NCI-H82 treated with DMSO at 0.1 percent for 48 hours (cell line): ENCODE measurements around the gene LHX3.

Experiments used
- DNase-seq: peaks from one replicate; lab custom pipeline; 2025; ENCODE audit not compliant: unreplicated experiment; lab: John Stamatoyannopoulos, UW

The LHX3 gene

DNA sequence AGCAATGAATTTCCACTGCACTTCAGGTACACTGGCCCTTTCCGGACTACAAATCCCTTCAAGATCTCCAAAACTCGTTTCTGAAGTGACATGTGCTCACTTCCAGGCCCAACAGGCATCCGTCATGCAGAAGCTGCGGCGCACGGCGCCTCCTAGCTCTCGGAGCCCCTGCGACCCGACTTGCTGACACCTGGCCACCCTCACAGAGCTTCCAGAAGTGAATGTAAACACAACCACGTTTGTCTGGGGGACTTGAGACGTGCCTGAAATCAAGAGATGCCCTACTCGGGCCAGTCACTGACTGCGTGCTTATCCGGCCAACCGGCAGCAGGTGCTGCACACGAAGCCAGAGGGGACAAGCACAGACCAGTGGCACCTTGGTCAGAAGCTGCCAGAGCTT lies 4.9 kb upstream of the LHX3 start:
- DNase-seq = no peak

DNA sequence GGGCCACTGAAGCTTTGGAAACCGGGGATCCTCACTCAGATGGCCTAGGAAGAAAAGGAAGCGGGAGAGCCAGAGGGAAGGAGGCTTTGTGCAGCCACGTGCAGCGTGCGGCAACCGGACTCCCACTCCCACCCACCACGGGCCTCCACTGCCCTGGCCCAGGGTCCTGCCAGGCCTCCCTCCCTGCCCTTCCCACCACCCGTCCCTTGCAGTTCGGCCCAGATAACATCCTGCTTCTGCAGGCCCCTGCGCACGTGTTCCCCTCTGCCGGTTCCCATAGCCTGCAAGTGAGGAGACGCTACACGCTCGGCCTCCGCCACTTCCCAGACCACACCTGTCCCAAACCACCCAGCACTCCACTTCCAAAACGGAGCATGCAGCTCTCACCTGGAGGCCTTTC lies 4.3 kb upstream of the LHX3 start:
- no peak for DNase-seq

DNA sequence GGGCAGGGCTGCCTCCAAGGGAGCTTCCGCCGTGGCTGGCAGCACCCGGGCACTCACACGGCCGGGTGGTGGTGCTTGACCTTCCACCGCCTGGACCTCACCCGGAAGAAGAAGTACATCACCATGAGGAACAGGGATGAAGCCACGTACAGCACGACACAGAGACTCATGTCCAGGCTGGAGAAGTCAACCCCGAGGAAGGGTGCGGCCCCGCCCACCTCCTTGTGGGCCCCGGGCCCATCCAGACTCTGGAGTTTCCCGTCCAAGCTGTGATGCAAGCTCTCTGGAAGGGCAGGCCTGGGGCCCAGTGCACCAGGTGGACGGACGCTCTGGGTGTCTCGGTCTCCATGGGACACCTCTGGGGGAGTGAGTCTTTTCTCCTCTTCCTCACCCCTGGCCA lies 3.7 kb upstream of the LHX3 start:
- DNase-seq = no peak

DNA sequence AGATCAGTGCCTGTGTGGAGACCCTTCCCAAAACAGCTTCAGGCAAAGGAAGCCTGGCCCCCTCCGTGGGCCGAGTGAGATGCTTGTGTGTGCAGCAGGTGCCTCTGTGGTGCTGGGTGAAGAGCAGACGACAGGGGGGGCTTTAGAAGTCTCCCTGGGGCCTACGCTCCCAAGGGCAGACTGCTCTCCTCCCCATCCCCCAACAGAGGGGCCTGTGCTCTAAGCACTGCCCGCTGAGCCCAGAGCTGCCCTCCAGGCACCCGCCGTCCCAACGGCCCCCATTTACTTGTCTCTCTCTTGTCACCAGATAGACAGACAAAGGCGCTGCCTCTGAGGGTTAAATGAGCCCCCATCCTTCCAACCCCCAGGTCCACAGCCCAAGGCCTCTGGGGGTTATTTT lies 2.7 kb upstream of the LHX3 start:
- no peak for DNase-seq

DNA sequence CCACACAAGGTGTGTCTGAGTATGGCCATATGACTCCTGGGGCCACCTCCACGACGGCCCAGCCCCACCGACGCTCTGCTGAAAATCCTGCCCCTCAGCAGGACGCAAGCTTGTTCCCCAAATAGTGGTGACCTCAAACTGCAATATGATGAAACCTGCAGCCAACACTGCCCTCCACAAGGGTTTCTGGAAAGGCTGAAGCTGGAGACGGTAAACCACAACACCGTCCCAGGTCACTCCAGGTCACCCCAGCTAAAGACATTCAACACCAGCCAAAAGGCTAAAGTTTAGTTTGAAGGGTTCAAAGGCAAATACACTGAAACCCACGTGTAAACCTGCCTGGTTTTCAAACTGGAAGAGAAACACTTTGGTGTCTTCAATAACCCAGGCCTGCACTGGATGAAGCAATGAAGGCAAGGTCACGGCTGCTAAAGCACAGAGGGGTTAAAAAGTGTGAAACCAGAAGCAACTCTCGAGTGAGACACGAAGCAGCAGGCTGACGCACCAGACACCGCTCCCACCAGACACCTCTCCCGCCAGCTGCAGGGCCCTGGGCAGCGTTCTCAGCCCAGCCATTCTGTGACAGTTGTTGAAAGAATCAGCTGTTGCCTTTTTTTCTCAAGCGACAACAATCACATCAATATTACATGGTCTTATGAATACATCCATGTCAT lies 1.8 kb upstream of the LHX3 start:
- DNase-seq = no peak

DNA sequence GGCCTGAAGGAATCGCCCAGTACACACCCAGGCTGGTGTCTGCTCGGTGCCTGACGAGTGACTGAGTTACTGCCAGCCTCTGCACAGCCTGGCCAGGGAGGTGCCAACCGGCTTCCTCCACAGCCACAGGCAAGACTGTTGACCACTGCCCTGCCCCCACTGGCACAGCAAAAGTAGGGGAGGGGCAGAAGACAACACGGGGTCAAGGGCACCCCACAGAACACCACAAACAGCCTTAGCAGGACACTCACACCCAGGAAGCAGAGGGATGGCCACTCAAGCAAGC lies 722 bp upstream of the LHX3 start:
- DNase-seq = no peak

DNA sequence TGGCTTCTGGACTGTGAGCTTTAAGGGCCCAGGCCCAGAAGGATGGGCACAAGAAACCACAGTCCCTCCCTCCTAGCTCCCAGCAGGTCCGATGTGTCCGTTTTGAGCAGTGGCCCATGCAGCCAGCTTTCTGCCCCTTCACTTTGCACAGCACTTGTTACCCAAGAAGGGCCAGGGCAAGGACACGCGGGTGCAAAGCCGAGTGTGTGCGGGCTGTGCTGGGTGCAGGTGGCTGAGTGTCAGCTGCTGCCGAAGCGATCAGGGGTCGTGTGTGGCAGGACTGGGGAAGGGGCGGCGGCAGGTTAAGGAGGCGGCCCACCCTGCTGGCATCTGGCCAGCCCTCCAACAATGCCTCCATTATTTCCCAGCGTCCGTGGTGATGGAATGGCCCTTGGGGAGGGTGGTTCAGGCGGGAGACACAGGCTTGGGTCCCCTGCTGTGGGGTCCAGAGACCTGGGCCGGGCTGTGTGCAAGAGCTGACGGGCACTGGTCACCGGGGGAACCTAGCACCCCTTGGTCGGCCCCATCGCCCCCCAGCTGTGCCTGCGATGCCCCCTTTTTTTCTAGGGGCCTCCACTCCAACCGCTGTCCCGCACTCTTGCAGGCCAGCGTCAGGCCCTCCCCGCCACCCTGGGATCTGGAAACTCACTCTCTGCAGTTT lies 653 bp downstream of the LHX3 start:
- no peak for DNase-seq

DNA sequence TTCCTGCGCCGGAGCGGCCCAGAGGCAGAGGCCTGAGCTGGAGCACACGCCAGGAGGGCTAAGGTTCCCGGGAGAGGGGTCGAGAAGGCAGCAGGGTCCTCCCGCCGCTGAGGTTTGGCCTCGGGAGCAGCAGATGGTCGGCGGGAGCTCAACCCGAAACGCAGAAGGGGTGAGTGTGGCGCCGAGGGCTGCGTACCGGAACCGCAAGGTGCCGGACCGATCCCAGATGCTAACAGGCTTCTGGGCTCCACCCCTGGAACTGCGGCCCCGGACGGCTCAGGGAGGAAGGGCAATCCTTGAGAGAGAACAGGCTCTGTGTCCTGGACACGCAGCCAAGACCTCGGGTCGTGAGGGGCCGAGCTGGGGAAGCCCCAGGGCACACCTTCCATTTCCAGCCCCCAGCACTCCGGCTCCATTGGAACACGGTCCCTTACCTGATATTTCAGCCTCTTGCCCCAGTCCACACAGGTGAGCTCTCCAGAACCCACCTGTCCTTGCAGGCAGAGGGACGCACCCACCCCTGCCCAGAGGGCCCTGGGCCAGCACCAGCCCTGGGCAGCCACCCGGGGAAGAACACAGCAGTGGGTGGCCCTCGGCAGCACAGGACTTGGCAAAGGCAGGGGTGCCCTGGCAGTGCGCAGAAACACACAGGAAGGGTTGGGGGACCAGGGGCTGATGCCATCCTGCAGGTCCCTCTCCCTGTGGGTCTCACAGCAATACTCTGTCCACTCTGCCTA lies 1.4 kb downstream of the LHX3 start:
- no peak for DNase-seq

DNA sequence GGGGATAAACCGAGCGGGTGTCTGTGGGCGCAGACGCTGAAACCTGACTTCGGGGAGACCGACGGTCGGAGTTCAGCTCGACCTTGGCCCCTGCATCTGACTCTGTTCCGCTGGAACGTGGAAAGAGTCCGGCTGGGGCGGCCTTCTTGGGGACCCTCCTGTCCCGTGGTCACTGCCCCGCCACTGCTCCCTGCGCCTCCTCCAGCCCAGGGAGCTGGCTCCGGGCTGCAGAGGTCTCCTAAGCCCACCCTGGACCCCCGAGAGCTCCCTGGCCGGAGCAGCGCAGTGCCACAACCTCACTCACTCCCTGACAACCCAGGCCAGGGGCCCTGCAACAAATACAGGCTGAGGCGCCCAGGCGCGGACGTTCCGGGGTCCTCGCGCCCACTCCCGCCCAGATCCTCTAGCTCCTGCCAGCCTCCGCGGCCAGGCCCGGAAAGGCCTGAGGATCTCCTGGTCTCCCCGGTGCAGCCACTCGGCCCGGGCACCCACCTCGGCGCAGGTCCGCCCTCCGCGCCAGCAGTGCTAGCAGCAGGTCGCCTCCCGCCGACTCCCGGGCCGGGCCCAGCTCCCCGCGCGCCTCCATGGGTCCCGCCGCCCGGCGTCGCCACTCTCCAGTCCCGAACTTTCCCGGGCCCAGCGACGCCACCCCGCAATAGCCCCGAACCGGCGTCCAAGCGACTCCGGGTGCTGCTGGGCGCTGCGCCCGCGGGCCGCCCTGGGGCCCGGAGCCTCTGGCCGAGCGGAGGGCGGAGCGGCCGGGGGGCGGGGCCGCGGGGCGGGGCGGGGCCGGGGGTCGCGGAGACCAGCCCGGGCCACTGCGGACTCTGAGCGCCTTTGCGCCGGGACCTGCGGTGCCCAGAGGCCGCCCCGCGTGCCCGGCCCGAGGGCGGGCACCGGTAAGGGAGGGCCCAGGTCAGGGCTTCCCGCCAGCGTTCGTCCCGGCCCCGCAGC lies 2.2 kb downstream of the LHX3 start:
- no peak for DNase-seq

DNA sequence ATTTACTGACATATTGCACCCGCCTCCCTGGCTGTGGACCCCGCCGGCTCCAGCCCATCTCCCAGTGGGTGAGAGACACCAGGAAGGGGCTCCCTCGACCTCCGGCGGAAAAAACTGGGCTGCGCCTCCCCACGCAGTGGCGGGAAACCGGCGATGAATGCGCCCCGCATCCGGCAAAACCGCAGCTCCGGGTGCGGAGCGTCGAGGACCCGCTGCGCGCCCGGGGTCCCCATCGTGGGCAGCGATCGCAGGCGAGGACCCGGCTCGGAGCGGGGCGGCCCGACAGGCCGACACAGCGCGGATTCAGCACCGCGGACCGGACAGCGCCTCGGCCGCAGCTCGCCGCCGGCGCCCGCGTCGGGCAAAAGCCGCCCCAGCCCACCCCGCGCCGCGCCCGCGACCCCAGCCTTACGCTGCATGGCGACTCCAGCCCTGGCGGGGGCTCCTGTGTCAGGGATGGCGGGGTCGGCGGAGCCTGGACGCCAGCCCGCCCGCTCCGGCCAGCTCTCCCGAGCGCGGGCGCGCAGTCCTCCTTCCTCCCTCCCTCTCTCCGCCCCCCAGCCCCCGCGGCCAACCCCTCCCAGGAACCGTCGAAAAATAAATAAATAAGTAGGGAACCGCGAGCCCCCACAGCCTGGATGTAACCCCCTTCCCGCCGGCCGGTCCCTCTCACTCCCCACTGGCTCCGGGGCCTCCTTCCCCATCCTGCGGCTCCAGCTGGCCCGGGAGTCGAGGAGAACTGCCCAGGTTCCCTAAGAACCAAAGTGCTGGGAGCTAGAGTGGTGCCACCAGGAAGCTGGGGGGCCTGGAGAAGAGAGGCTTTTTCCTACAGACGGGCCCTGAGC lies 3.1 kb downstream of the LHX3 start:
- no peak for DNase-seq

DNA sequence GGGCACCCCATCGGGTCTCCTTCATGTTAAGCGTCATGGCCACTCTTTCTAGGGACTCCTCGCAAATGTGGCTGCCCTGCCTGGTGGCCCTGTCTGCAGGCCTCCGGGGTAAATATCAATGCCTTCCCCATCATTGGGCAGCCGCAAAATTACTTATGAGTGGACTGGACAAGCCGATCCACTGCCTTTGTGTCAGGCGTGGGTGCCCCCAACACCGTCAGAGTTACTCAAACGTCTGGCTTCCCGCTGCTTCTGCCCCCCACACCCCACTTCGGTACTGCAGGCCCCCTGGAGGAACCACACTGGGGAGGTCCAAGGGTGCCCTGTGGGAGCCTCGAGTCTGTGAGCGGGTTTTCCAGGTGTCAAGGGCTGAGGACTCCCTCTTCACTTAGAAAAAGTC lies 3.8 kb downstream of the LHX3 start:
- no peak for DNase-seq

DNA sequence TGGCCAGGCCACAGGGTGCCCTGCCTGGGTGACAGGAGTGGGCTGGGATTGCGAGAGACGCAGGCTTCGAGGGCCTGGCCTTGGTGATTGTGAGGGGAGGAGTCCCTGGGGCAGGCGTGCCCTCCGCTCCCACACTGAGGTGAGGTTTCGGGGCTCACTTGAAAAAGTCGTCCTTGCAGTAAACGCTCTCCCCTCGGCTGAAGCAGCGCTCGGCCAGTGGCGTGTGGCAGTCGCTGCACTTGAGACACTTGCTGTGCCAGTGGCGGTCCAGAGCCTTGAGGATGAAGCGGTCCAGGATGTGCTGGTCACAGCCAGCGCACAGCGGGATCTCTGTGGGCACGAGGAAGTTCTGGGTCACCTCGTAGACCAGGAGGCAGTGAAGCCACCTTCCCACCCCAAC lies 4.5 kb downstream of the LHX3 start:
- no peak for DNase-seq

DNA sequence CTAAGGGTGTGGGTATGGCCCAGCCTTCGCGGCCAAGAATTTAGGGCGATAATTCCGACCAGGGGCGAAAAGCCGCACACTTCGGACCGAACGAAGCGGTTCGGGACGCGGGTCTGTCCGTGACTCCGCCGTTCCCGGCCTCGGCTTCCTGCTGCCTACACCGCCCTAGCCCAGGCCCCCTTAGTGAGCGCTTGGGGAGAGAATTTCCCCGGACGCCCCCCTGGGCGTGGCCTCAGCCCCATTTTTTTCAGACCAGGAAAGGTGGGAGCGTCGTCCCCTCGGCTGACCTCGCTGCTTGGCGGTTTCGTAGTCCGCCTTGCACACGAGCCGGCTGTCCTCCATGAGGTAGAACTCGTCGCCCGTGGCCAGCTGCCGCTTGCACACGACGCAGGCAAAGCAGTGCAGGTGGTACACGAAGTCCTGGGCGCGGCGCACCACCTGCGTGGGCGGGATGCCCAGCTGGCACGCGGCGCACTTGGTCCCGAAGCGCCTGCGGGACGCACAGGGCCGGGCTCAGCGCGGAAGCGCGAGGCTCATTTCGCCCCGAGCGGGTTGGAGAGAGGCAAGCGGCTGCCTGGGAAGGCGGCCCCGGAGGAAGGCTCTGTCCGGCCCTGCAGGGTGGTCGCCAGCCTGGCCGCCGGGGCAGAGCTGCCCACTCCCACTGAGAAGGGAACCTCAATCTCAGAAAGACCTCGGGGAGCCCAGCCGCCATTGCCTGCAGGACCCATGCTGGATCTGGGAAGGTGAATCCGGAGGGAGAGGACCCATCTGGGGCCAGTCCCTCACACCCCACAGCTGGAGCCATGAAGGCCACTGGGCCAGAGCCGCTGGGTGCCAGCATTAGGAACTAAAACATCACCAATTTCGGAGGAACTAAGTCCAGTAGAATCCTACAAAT lies 5.3 kb downstream of the LHX3 start:
- DNase-seq = no peak

DNA sequence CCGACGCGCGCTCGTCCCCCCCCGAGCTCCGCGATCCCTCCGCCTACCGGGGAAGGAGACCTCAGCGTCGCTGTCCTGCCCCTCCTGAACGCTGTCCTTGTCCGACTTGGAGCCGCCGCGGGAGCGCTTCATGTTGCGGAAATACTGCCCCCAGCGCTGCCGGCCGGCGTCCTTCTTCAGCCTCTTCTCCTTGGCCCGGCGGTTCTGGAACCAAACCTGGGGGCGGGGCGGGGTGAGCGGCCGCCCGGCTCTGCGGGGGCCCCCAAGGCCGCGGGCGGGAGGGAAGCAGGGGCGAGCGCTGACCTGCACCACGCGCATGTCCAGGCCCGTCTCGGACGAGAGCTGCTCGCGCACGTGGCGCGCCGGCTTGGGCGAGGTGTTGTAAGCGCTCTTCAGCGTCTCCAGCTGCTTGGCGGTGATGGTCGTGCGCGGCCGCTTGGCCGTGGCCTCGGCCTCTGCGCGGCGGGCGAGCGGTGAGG lies 6.3 kb downstream of the LHX3 start:
- DNase-seq = no peak

DNA sequence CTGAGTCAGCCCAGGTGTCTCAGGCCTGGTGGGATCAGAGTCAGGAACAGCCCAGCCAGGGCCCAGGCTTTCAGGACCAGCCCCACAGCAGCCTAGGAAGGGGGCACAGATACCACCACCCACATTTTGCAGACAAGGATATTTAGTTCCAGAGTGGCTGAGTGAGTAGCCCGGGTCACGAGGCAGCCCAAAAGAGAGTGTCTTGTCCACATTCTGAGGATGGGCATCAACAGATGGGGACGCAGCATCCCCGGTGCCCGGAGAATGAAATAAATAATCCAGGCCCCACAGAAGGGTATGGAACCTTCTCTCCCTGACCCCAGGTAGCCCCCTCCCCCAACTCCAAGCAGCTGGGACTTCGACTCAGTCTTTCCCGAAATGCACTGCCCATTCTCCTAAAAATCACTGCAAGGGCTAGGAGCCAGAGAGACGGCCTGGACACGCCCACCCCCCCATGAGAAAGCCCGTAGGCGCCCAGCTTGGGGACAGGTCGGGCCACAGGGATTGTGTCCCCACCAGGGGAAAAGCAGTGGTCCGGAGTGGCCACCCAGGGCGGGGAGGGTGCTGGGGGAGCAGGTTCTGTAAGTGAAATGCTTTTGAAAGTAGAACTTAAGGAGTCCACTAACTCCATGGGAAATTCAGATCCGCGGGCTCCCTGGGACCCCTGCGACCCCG lies 6.9 kb downstream of the LHX3 start:
- no peak for DNase-seq

DNA sequence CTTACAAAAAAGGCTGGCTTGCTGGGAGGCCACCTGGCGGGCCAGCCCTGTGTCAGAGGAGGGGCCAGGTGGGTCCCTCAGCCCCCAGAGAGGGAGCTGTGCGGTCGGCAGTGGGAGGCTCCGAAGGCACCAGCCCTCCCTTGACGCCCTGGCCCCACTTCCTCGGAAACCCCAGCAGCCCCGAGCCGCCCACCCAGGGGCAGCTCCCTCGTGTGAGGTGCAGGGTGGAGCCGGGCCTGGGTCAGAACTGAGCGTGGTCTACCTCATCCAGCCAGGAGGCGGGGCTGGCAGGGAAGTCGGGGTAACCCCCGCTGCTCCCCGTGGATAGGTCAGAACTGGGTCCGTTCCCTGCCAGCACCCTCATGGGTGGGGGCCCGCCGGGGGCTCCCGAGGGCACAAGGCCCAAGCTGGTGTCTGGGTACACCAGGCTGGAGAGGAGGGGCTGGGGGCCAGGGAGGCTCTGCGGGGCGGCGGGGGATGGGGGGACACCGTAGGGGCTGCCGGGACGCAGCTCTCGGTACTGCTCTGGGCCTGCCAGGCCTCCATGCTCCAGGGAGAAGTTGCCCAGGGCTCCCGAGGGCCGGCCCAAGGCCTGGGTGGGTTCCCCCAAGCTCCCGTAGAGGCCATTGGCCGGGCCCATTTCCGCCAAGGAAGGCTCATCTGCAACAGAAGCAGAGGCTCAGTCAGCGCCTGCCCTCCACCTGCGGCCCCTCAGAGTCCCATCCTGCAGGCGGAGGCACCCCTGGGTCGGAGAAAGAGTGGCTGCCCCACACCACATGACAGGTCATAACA lies 7.6 kb downstream of the LHX3 start:
- DNase-seq = no peak

DNA sequence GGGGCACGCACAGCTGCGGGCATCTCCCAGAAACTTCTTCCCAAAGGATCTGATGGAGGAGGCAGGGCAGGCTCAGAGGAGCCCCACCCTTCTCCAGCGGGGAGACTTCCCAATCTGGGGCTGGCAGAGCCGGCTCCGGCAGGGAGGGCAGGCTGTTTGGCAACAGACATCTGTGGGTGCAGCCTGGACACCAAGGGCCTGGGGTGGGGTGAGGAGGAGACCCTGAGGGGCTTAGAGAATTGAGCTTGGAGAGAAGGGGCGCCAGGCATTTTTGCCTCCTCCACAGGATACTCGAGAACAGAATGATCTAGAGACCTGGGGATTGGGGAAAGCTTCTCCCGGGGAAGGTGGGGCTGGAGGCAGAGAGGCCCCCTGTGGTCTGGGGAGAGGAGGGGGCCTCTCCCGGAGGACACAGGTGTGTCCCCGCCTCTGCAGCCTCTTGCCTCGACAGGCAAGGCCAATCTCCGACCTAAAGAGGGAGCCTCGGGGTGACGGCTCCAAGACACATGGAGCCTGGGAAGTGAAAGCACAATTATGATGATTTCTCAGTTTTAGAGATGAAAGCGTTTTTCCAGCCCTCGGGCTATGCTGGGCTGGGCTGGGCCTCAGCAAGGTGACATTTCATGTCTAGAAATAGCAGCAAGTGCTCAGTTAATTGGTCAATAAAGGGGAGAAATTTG lies 8.4 kb downstream of the LHX3 start:
- DNase-seq = no peak

DNA sequence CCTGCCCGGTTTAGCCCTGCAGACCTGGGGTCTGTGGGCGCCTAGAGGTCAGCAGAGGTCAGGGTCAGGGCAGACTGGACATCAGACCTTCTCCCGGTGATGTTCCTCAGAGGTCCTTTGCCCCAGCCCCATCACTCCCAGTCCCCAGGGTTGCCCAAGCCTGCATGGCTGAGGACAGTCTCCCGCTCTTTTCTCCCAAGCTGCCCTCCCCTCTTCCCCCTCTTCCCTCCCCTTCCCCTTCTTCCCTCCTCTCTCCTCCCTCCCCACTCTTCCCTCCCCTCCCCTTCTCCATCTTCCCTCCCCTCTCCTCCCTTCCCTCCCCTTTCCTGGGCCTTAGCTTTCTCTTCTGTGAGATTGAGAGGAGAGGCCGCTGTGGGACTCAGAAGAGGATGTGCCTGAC lies 10.4 kb downstream of the LHX3 start:
- DNase-seq = no peak
